Measurements from ENCODE around the gene PIEZO1.
"Not testable (repeated sequence)": the region's sequence is repeated elsewhere in the genome, so short reads cannot be mapped to it uniquely, and the experiment has no call there.

Gene PIEZO1, protein sequence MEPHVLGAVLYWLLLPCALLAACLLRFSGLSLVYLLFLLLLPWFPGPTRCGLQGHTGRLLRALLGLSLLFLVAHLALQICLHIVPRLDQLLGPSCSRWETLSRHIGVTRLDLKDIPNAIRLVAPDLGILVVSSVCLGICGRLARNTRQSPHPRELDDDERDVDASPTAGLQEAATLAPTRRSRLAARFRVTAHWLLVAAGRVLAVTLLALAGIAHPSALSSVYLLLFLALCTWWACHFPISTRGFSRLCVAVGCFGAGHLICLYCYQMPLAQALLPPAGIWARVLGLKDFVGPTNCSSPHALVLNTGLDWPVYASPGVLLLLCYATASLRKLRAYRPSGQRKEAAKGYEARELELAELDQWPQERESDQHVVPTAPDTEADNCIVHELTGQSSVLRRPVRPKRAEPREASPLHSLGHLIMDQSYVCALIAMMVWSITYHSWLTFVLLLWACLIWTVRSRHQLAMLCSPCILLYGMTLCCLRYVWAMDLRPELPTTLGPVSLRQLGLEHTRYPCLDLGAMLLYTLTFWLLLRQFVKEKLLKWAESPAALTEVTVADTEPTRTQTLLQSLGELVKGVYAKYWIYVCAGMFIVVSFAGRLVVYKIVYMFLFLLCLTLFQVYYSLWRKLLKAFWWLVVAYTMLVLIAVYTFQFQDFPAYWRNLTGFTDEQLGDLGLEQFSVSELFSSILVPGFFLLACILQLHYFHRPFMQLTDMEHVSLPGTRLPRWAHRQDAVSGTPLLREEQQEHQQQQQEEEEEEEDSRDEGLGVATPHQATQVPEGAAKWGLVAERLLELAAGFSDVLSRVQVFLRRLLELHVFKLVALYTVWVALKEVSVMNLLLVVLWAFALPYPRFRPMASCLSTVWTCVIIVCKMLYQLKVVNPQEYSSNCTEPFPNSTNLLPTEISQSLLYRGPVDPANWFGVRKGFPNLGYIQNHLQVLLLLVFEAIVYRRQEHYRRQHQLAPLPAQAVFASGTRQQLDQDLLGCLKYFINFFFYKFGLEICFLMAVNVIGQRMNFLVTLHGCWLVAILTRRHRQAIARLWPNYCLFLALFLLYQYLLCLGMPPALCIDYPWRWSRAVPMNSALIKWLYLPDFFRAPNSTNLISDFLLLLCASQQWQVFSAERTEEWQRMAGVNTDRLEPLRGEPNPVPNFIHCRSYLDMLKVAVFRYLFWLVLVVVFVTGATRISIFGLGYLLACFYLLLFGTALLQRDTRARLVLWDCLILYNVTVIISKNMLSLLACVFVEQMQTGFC (N-terminal part only)

DNA sequence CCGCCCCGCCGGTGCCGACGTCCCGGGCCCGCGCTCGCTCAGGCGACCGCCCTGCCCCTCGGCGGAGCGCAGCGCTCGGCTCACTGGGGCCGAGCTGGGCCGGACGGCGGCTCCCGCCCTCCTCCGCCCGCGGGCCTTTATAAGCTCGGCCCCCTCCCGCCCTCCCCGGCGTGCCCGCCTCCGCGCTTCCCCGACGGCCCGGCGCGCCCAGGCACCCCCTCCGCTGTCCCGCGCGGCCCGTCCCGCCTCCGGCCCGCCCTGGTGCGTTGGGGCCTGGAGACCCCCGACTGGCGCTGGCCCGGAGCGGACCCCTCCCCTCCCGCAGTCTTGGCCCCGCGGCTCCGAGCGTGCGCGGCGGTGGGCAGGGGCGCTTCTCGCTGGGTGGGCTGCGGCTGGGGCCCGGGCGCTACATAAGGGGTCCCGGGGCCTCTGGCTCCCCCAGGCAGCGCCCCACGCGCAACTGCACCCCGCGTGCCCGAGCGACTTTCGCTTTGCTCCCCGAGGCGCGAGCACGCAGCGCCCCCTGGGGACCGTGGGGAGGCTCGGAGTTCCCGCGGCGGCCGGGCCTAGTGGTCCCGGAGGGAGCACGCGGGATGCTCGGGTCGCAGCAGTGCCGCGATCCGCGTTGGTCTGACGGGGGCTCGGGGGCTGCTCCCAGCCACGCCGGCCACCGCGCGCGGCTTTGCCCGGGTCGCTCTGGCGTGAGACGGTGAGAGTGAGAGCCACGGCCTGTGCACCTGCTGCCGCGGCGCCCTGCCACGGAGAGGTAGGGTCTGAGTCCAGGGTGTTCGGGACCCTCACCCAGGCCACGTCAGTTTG lies at the start of gene PIEZO1:
TSS of gene PIEZO1 (minus strand) at position 115 of the 819 bp plus-strand sequence. CDS start 256 bp downstream, outside the sequence.
- no peak for DNase-seq
- in situ Hi-C loops (cut with MboI; ENCODE audit: low pct_unique_long_range_greater_than_20kb, low sequenced_read_pairs) = no loop called here

DNA sequence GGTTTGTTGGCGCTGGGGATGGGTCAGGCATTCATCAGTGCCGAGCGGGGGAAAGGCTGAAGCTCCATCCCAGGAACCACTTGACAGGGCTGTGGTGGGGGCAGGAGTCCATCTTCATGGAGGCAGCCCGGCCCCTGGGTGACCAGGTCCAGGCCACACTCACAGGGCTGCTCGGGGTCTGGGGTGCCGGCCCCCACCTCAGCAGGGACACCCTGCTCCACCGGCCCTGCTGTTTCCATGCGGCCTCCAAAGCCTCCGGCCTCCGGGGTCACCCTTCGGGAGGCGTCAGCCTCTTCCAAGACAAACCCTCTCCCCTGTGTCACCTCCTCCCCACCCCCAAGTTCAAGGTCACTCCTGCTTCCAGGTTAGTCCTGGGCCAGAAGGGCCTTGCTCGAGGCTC lies 49.6 kb upstream of the PIEZO1 start:
- DNase-seq = no peak
- in situ Hi-C loops (cut with MboI; ENCODE audit: low pct_unique_long_range_greater_than_20kb, low sequenced_read_pairs) = no loop called here

DNA sequence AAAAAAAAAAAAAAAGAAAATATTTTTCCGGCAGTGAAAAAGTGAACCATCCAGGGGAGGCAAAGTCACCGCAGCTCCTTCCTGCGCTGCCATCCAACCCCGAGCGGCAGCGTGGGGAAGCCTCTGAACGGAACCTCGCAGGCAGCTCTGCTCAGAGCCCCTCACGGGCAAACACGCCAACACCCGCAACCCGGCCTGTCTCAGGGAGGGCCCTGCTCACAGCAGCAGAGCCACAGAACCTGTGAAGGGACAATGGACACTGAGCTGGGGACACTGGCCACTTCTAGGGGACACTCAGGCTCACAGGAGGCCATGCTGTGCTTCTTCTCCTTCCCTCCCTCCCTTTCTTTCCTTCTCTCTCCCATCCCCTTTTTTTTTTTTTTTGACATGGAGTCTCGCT lies 48.1 kb upstream of the PIEZO1 start:
- in situ Hi-C loops (cut with MboI; ENCODE audit: low pct_unique_long_range_greater_than_20kb, low sequenced_read_pairs) = no loop called here

DNA sequence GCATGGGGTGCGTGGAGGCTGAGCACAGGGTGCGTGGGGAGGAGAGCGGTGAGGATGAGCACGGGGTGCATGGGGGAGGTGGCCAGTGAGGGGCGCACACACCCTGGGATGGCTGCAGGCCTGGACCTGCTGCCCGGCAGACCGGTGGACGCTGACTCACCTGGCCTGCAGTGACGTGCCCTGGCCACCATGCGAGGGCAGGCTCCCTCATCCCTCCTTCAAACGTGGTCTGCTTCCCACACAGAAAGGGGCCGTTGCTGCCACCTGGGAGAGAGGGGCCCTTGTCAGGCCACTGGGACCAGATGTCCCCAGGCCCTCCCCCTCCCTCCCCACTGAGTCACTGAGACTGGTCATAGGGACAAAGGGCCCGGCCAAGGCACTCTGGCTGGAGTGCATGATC lies 46.8 kb upstream of the PIEZO1 start:
- in situ Hi-C loops (cut with MboI; ENCODE audit: low pct_unique_long_range_greater_than_20kb, low sequenced_read_pairs) = no loop called here
- DNase-seq = no peak

More for the DNA sequence above, 48.1 kb upstream of the PIEZO1 start:
- no peak for DNase-seq

DNA sequence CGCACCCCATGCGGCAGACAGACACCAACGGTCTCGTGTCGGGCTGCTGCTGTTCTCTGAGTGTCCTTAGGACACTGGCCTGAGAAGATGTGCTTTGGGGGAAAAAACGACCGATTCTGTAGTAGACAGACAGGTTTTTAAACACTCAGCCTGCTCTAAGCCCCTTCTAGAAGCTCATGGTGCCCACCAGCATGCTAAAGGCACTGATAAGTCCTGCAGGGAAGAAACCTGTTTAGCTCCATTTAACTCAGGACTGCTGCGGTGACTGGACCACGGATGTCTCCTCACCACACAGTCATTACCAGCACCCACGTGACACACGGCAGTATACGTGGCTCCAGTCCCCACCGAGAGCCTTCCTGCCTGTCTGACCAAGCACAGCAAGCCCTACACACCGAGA lies 45.8 kb upstream of the PIEZO1 start:
- in situ Hi-C loops (cut with MboI; ENCODE audit: low pct_unique_long_range_greater_than_20kb, low sequenced_read_pairs) = no loop called here

DNA sequence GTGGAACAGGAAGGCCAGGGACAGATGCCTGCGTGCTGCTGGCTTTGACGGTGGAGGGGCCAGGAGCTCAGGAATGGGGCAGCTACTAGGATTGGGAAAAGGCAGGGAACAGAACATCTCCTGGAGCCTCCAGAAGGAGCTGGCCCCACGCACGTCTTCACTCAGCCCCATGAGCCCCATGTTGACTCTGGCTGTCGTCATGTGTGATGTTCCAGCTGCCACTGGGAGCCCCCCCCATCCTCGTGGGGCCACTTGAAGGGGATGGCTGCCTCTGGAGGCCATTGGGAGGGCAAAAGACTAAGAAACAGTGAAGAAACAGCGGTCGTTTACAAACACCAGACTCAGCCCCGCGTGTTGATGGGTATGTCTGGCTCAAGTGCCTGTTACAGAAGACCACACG lies 45.2 kb upstream of the PIEZO1 start:
- in situ Hi-C loops (cut with MboI; ENCODE audit: low pct_unique_long_range_greater_than_20kb, low sequenced_read_pairs) = no loop called here
- DNase-seq = no peak

More for the DNA sequence above, 45.8 kb upstream of the PIEZO1 start:
- DNase-seq = no peak

DNA sequence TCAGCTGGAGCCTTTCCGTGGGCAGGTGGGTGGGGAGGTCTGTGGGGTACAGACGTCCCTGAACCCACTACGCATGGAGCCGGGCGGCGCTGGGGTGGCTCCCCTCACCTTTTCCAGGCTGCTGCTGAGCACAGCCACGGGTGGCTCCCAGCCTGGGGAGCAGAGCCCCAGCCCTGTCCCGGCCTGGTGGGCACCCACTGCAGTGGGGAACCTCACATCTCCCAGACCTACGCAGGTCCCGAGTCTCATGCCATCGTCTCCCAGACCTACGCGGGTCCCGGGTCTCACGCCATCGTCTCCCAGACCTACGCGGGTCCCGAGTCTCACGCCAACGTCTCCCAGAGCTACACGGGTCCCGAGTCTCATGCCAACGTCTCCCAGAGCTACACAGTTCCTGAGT lies 43.7 kb upstream of the PIEZO1 start:
- in situ Hi-C loops (cut with MboI; ENCODE audit: low pct_unique_long_range_greater_than_20kb, low sequenced_read_pairs) = no loop called here
- DNase-seq = no peak

DNA sequence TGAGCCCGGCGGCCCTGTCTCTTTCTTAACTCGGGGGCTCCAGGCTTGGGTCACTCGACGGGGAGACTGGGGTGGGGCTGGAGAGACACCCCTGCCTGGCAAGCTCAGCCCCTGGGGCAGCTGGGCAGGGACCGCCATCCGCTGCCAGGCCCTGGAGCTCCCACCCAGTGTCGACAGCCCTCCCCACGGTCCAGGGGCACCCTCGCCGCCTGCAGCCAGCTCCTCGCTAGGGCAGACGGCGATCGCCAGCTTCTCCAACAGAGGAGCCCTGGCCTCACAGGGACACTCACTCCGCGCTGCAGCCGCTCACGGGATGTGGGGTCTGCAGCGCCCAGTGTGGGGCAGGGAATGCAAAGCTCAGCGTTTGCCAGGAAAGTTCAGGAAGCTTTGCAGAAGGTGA lies 42.7 kb upstream of the PIEZO1 start:
- no peak for DNase-seq
- in situ Hi-C loops (cut with MboI; ENCODE audit: low pct_unique_long_range_greater_than_20kb, low sequenced_read_pairs) = no loop called here

DNA sequence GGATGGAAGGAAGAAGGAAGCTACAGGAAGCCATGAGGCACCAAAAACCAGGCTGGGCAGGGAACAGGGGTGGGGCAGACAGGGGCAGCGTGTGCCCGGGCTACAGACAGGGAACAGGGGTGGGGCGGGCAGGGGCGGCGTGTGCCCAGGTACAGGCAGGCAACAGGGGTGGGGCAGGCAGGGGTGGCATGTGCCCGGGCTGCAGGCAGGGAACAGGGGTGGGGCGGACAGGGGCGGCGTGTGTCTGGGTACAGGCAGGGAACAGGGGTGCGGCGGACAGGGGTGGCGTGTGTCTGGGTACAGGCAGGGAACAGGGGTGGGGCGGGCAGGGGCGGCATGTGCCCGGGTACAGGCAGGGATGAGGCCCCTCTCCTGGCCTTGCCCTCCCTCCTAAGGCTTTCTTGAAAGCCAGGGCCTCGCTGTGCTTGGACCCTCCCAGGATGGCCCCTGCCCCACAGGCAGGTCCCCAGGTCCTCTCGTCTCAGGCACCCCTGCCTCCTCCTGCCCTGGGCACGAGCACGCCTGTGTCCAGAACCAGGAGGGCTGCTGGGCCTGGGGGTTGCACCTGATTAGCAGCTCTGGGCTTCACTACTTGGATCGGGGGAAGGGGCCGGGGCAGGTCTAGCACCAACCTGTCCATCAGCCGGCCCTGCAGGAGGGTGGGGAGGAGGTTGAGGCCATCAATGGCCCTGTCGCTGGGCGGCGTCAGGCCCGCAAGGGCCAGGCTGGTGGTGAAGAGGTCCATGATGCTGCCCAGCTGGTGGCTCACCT lies 41.2 kb upstream of the PIEZO1 start:
- in situ Hi-C loops (cut with MboI; ENCODE audit: low pct_unique_long_range_greater_than_20kb, low sequenced_read_pairs) = no loop called here
- no peak for DNase-seq

DNA sequence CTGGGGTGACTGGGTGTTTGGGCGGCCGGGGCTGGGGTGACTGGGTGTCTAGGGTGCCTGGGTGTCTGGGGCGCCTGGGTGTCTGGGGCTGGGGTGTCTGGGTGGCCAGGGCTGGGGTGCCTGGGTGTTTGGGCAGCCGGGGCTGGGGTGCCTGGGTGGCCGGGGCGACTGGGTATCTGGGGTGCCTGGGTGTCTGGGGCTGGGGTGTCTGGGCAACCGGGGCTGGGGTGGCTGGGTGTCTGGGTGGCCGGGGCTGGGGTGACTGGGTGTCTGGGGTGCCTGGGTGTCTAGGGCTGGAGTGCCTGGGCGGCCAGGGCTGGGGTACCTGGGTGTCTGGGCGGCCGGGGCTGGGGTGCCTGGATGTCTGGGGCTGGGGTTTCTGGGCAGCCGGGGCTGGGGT lies 40.1 kb upstream of the PIEZO1 start:
- no peak for DNase-seq
- in situ Hi-C loops (cut with MboI; ENCODE audit: low pct_unique_long_range_greater_than_20kb, low sequenced_read_pairs) = no loop called here

DNA sequence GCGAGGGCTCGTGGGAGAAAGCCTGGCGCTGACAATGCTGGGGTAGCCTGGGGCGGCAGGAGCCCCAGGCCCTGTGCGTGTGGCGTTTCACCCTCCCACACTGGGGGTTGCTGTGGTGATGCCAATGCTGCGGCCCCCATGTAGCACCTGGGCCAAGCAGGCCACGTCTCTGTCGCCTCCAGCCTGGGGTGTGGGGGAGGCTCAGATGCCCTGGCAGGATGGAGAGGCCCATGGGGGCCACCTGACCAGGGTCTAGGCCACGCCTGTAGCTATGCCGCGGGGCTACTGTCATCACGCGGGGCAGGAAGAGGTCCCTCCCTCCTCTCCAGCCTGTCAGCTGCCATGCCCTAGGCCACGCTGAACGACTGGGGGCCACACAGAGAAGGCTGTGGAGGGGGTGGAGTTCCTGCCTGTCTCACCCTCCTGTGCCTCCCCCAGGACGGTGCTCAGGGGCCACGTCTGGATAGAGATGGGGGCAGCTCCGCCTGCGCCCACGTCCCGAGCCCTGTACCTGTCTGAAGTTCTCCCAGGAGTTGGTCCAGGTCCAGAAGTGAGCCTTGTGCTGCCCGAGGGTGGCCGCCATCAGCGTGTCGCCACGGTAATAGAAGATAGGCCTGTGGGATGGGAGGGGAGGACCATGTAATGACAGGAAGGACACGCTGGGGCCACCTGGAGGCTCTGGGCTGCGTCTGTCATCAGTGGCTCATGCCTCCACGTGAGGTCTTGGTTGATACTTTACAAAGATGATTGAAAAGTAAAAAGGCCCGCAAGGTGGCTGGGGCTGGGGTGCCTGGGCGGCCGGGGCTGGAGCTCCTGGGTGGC lies 39.4 kb upstream of the PIEZO1 start:
- DNase-seq = no peak
- in situ Hi-C loops (cut with MboI; ENCODE audit: low pct_unique_long_range_greater_than_20kb, low sequenced_read_pairs) = no loop called here

DNA sequence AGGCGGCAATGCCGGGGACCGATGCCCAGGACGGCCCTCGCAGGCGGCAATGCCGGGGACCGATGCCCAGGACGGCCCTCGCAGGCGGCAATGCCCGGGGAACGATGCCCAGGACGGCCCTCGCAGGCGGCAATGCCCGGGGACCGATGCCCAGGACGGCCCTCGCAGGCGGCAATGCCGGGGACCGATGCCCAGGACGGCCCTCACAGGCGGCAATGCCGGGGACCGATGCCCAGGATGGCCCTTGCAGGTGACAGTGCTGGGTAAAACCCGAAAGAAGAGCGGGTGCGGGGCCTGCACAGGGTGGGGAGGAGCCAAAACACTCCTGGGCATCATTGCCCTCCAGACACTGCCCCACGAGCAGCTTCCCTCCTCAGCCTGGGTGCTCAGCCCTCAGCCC lies 38.6 kb upstream of the PIEZO1 start:
- in situ Hi-C loops (cut with MboI; ENCODE audit: low pct_unique_long_range_greater_than_20kb, low sequenced_read_pairs); DNase-seq: not testable (repeated sequence)

DNA sequence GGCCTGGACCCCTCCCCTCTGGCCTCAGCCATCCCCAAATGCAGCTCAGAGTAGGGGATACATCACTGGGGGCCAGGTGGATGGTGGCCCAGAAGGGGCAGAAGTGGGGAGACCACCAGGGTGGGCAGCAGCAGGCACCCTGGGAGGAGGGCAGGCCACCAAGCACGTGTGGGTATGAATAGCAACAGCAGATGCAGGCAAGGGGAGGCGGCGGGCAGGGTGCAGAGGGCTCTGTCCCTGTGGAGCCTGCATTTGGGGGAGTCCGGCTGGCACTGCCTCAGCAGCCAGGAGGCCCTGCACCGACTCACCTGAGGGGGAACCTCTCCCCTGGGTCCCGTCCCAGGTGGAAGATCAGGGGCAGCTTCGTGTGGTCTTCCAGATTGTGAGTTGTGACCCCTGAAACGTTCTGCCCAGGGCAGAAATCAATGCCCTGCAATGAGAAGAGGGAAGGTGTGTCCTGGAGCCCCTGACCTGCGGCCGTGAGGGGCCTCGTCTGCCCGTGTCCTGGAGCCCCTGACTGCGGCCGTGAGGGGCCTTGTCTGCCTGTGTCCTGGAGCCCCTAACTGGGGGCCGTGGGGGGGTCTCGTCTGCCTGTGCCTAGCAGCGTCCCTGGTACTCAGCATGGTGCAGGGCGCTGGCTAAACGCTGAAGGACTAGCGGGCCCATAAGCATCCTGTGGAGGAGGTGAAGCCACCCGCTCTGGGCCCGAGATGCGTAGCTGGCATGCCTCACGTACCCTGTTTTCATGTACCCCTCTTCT lies 37.4 kb upstream of the PIEZO1 start:
- no peak for DNase-seq
- in situ Hi-C loops (cut with MboI; ENCODE audit: low pct_unique_long_range_greater_than_20kb, low sequenced_read_pairs) = no loop called here

DNA sequence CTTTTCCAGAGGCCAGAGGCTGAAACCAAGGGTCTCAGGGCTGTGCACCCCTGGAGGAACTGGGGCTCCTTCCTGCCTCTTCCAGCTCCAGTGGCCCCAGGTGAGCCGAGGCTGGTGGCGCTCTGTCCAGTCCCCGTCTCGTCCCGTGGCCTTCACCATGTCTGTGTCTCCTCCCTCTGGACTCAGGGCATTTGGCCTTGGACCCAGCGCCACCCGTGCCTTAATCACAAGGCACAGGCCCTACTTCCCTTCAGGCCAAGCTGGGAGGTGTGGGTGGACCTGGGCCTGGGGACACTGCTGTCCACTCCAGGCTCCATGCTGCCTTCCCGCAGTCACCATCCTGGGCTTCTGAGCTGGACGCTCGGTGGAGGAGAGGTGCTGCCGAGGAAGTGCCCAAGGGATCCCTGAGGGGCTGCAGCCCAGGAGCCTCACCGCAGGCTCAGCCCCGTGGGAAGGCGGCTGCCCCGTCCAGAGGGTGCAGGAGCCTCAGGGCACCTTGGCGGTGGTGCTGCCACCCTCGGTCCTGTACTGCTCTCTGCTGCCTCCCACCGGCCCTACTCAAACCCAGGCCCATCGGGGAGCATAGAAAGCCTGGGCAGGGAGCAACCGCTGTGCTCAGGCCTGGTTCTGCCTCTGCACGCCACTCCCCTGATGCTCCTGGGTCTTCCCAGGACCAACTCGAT lies 36.3 kb upstream of the PIEZO1 start:
- in situ Hi-C loops (cut with MboI; ENCODE audit: low pct_unique_long_range_greater_than_20kb, low sequenced_read_pairs) = no loop called here
- DNase-seq = no peak

DNA sequence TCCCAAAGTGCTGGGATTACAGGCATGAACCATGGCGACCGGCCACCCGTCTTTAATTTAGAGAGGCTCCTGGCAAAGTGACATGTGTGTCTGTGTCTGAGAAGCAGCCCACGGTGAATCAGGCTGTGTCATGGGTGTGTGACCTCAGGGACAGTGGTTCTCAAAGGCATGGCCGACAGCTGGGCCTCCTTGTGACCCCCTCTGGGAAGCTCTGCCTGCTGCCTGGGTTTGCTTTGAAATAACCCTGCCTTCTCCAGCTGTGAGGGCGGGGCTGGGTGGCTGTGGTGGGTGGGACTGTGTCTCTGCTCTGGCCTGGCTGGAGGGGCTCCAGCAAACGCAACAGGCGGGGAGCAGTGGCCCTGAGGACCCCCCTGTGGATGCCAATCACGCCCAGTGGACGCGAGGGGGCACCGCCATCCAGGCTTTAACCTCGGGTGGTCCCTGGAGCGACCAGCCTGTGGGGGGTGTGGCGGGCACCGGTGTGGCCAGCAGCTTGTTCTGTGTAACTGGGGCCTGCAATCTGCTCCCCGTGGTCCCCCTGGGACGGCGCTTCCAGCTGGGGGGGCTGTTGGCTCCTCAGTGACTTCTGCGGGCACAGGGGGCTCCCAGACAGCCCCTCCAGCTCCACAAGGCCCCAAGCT lies 35.5 kb upstream of the PIEZO1 start:
- no peak for DNase-seq
- in situ Hi-C loops (cut with MboI; ENCODE audit: low pct_unique_long_range_greater_than_20kb, low sequenced_read_pairs) = no loop called here

DNA sequence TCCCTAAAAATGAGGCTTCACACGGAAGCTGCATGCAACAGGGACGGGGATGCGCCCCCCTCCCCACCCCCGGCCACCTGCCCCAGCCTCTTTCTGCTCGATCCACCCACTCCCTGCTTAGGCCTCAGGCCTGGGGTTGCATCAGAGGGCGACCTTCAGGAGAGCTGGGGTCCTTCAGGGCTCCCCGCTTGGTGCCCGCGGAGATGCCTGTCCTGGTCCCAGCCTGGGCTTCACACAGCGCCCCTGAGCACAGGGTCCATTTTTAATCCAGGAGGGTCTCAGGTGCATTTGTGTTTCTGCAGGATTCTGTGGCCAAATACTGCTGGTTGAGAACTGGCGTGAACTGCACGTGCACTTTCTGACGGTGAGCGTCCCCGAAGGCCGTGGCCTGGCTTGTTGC lies 34.1 kb upstream of the PIEZO1 start:
- in situ Hi-C loops (cut with MboI; ENCODE audit: low pct_unique_long_range_greater_than_20kb, low sequenced_read_pairs) = no loop called here
- DNase-seq = no peak

All from KBM-7 (cell line).